Activated CD8-positive, alpha-beta T cell treated with anti-CD3 and anti-CD28 coated beads for 36 hours (primary cell): ENCODE measurements around the gene CA14. TPM values are rescaled to one million over a fixed set of nuclear protein-coding genes. Genes with fewer than 3 reads are reported as not detected.
A peak's percentile ranks its signal among the peaks of the same experiment; 100 is the strongest.
"Not testable (repeated sequence)": the region's sequence is repeated elsewhere in the genome, so short reads cannot be mapped to it uniquely, and the experiment has no call there.

ENCODE experiments used
- ATAC-seq: fragments of 200-7000 bp; cut with Tn5 transposase; one replicate; pipeline ENCODE4 v1.10.0; 2021; ENCODE audit warnings: mild to moderate bottlenecking, moderate library complexity
- CTCF ChIA-PET: fragments of 350-600 bp; sonication (Branson Sonifier 250); formaldehyde crosslinking; loops from one replicate; lab custom pipeline; 2021; ENCODE audit warnings: antibody characterized with exemption; lab: Charles Lee
- POLR2A ChIA-PET: fragments of 350-600 bp; sonication (Branson Sonifier 250); formaldehyde crosslinking; loops from one replicate; lab custom pipeline; 2021; ENCODE audit warnings: antibody characterized with exemption; lab: Charles Lee
- DNase-seq: peaks from one replicate; pipeline ENCODE4 v3.0.0-alpha.2; 2020
- H3K27ac Mint-ChIP-seq: one replicate; pipeline ENCODE4 v1.8.0; 2021; ENCODE audit warnings: mild to moderate bottlenecking, mixed read lengths
- H3K27me3 Mint-ChIP-seq: one replicate; pipeline ENCODE4 v1.8.0; 2021; ENCODE audit warnings: mixed read lengths
- H3K36me3 Mint-ChIP-seq: one replicate; pipeline ENCODE4 v1.8.0; 2021; ENCODE audit warnings: low read depth, mixed read lengths
- H3K4me1 Mint-ChIP-seq: one replicate; pipeline ENCODE4 v1.8.0; 2021; ENCODE audit warnings: low read depth, mixed read lengths
- H3K4me3 Mint-ChIP-seq: one replicate; pipeline ENCODE4 v1.8.0; 2021; ENCODE audit warnings: mild to moderate bottlenecking, moderate library complexity, mixed read lengths
- H3K9me3 Mint-ChIP-seq: one replicate; pipeline ENCODE4 v1.8.0; 2021; ENCODE audit warnings: mixed read lengths
- CTCF ChIP-seq: fragments of 200-600 bp; IDR thresholded peaks from one replicate; pipeline ENCODE4 v1.8.0; 2022; ENCODE audit warnings: antibody characterized with exemption, mild to moderate bottlenecking
- intact Hi-C: fragments of 100-400 bp; cut with micrococcal nuclease; formaldehyde crosslinking; loops from one replicate; pipeline ENCODE4 v1.10.0; 2022
- total RNA-seq, 2 experiments: library from RNA; stranded (reverse); gene quantifications; one replicate each; pipeline ENCODE4 v1.2.3, GENCODE V29; 2021

The CA14 gene
- total RNA-seq, 2 experiments from 2014 or later, result not detected

GRCh38 chr1:150213170-150214098 lies 44.1 kb upstream of the CA14 start:
- CTCF ChIA-PET, result interaction anchor here (1.2 kb wide), 1 partner anchor 26 kb away, joined by 7 read pairs; no protein-coding TSS in a partner anchor
- no peaks in the 10 kb centered on the region for H3K36me3 Mint-ChIP-seq

GRCh38 chr1:150214099-150214756 lies 43.3 kb upstream of the CA14 start:
- H3K36me3 Mint-ChIP-seq, H3K27me3 Mint-ChIP-seq, H3K9me3 Mint-ChIP-seq, DNase-seq, intact Hi-C loops: not testable (repeated sequence)
- CTCF ChIA-PET, result interaction anchor here (0.8 kb wide), 1 partner anchor 22 kb away, joined by 3 read pairs; the partner anchor contains the start of gene ANP32E
- Mint-ChIP-seq H3K27ac (peak overlapping the region; percentile 96), H3K4me3 (peak overlapping the region; percentile 81), H3K4me1 (peaks cover 14% of the 10 kb centered on the region)
- POLR2A ChIA-PET, result interaction anchor here (1.1 to 2.4 kb wide), 6 partner anchors 10 to 327 kb away, joined by 4 to 10 read pairs (median 6); partner anchors contain the start of gene ANP32E
- ATAC-seq, result peak; percentile 25
- TF ChIP-seq CTCF, result peak; percentile 52

More at GRCh38 chr1:150213170-150214098, 44.1 kb upstream of the CA14 start:
- peak overlapping the region; percentile 96 for H3K27ac Mint-ChIP-seq
- peak overlapping the region; percentile 81 for H3K4me3 Mint-ChIP-seq
- POLR2A ChIA-PET, result interaction anchor here (1.0 to 2.4 kb wide), 7 partner anchors 11 to 326 kb away, joined by 4 to 10 read pairs (median 4); partner anchors contain the start of gene ANP32E
- peak; percentile 99 for ATAC-seq
- TF ChIP-seq CTCF, result no peak
- intact Hi-C loops, result no loop called here
- no peaks in the 10 kb centered on the region for H3K27me3 Mint-ChIP-seq
- DNase-seq, result peak; percentile 97
- H3K4me1 Mint-ChIP-seq, result peaks cover 14% of the 10 kb centered on the region
- H3K9me3 Mint-ChIP-seq, result no peaks in the 10 kb centered on the region

- H3K27me3 Mint-ChIP-seq, intact Hi-C loops, H3K4me3 Mint-ChIP-seq, DNase-seq, H3K27ac Mint-ChIP-seq, ATAC-seq, CTCF ChIA-PET, H3K9me3 Mint-ChIP-seq: not testable (repeated sequence)
- Mint-ChIP-seq H3K4me1 (peaks cover 14% of the 10 kb centered on the region), H3K36me3 (peaks cover 11% of the 10 kb centered on the region)
- POLR2A ChIA-PET, result interaction anchor here (1.2 to 1.8 kb wide), 2 partner anchors 18 to 329 kb away, joined by 6 to 7 read pairs; a partner anchor contains a TSS
Observed at GRCh38 chr1:150215855-150216254, 41.7 kb upstream of the CA14 start.

- Mint-ChIP-seq H3K27ac (no peak overlapping the region), H3K27me3 (no peaks in the 10 kb centered on the region), H3K4me3 (no peak overlapping the region), H3K4me1 (peaks cover 3% of the 10 kb centered on the region), H3K9me3 (no peaks in the 10 kb centered on the region), H3K36me3 (peaks cover 44% of the 10 kb centered on the region)
- intact Hi-C loops, result no loop called here
- POLR2A ChIA-PET, result interaction anchor here (0.7 to 1.2 kb wide), 2 partner anchors 12 to 274 kb away, joined by 3 to 7 read pairs; no protein-coding TSS in a partner anchor
- CTCF ChIA-PET, result interaction anchor here (1.3 to 1.6 kb wide), 2 partner anchors 10 to 35 kb away, joined by 3 to 5 read pairs; no protein-coding TSS in a partner anchor
- ATAC-seq (no peak), DNase-seq (no peak)
- TF ChIP-seq CTCF, result no peak
Observed at GRCh38 chr1:150221552-150221951, 36.0 kb upstream of the CA14 start.

GRCh38 chr1:150224983-150225382 lies 32.6 kb upstream of the CA14 start:
- no peak overlapping the region for H3K4me3 Mint-ChIP-seq
- H3K27ac Mint-ChIP-seq, result peak overlapping the region; percentile 37
- ChIA-PET POLR2A (interaction anchor here (0.7 to 2.6 kb wide), 5 partner anchors 8 to 194 kb away, joined by 3 to 11 read pairs (median 6); partner anchors contain the start of gene ANP32E), CTCF (interaction anchor here (1.2 to 1.5 kb wide), 2 partner anchors 36 to 38 kb away, joined by 3 read pairs; no protein-coding TSS in a partner anchor)
- H3K36me3 Mint-ChIP-seq, result peaks cover 63% of the 10 kb centered on the region
- ATAC-seq, result no peak
- DNase-seq, result no peak
- intact Hi-C loops, result no loop called here
- H3K9me3 Mint-ChIP-seq, result no peaks in the 10 kb centered on the region
- no peak for TF ChIP-seq CTCF
- H3K4me1 Mint-ChIP-seq, result peaks cover 3% of the 10 kb centered on the region
- no peaks in the 10 kb centered on the region for H3K27me3 Mint-ChIP-seq
